Neural cell (in vitro differentiated cells): ENCODE data around the gene KRT6C. TPM values are rescaled to one million over a fixed set of nuclear protein-coding genes. Genes with fewer than 3 reads are reported as not detected.
"Not testable (repeated sequence)": the region's sequence is repeated elsewhere in the genome, so short reads cannot be mapped to it uniquely, and the experiment has no call there.

Experiments
- H2AFZ ChIP-seq: fragments of 200-600, 300-800 bp; sonication (generic), shearing (Covaris generic); 2 replicates; pipeline ENCODE4 v1.6.0; 2014; ENCODE audit warnings: low read depth, mild to moderate bottlenecking, antibody characterized with exemption, low read length, moderate library complexity
- H3F3A ChIP-seq: fragments of 200-600 bp; shearing (Covaris generic); 2 replicates; pipeline ENCODE4 v1.6.1; 2016; ENCODE audit warnings: mild to moderate bottlenecking, moderate library complexity, mixed read lengths, antibody characterized with exemption, low read length; ENCODE audit not compliant: insufficient read depth, poor library complexity, severe bottlenecking
- H3K27ac ChIP-seq: fragments of 200-600, 300-800 bp; sonication (generic), shearing (Covaris generic); 2 replicates; pipeline ENCODE4 v1.5.1; 2014; ENCODE audit warnings: mild to moderate bottlenecking, low read length, moderate library complexity
- H3K27me3 ChIP-seq: fragments of 300-800, 200-600 bp; sonication (generic), shearing (Covaris generic); 2 replicates; pipeline ENCODE4 v1.6.0; 2014; ENCODE audit warnings: mild to moderate bottlenecking, low read depth, low read length, moderate library complexity; ENCODE audit not compliant: insufficient read depth
- H3K36me3 ChIP-seq: fragments of 300-800, 200-600 bp; sonication (generic), shearing (Covaris generic); 2 replicates; pipeline ENCODE4 v1.5.1; 2014; ENCODE audit warnings: mild to moderate bottlenecking, antibody characterized with exemption, low read length, moderate library complexity; ENCODE audit not compliant: insufficient read depth
- H3K4me2 ChIP-seq: fragments of 300-800, 200-600 bp; sonication (generic), shearing (Covaris generic); 2 replicates; pipeline ENCODE4 v1.6.0; 2014; ENCODE audit warnings: mild to moderate bottlenecking, low read length
- H3K4me3 ChIP-seq: fragments of 300-800, 200-600 bp; sonication (generic), shearing (Covaris generic); 2 replicates; pipeline ENCODE4 v1.5.1; 2014; ENCODE audit warnings: mild to moderate bottlenecking, low read length, moderate library complexity
- H3K79me2 ChIP-seq: fragments of 200-600 bp; shearing (Covaris generic); replicated peaks from 2 replicates; pipeline ENCODE4 v1.6.0; 2014; ENCODE audit warnings: mild to moderate bottlenecking, low read length, moderate library complexity; ENCODE audit not compliant: insufficient read depth
- H3K9ac ChIP-seq: fragments of 300-800, 200-600 bp; sonication (generic), shearing (Covaris generic); 2 replicates; pipeline ENCODE4 v1.6.1; 2016; ENCODE audit warnings: mild to moderate bottlenecking, low read length, mixed read lengths
- H3K9me2 ChIP-seq: fragments of 200-600 bp; shearing (Covaris generic); 2 replicates; pipeline ENCODE4 v1.6.1; 2016; ENCODE audit warnings: mild to moderate bottlenecking, low read length, mixed read lengths; ENCODE audit not compliant: insufficient read depth
- H3K9me3 ChIP-seq: fragments of 200-600, 300-800 bp; sonication (generic), shearing (Covaris generic); 2 replicates; pipeline ENCODE4 v1.6.1; 2016; ENCODE audit warnings: mild to moderate bottlenecking, mixed run types, low read length, moderate library complexity, mixed read lengths
- H4K20me1 ChIP-seq: fragments of 200-600 bp; shearing (Covaris generic); 2 replicates; pipeline ENCODE4 v1.6.1; 2016; ENCODE audit warnings: mild to moderate bottlenecking, mixed run types; ENCODE audit not compliant: insufficient read depth
- CTCF ChIP-seq: fragments of 450-650 bp; IDR thresholded peaks from 2 replicates; pipeline ENCODE4 v1.5.1; 2014; ENCODE audit warnings: antibody characterized with exemption, mild to moderate bottlenecking, moderate library complexity; ENCODE audit not compliant: poor library complexity, severe bottlenecking
- EP300 ChIP-seq: fragments of 450-650 bp; conservative IDR thresholded peaks from 2 replicates; pipeline ENCODE4 v1.6.1; 2014; ENCODE audit warnings: antibody characterized with exemption, mild to moderate bottlenecking, moderate library complexity; ENCODE audit not compliant: poor library complexity, severe bottlenecking
- EZH2 ChIP-seq: fragments of 200-600, 300-800 bp; shearing (Covaris generic), sonication (generic); IDR thresholded peaks from 2 replicates; pipeline ENCODE4 v1.6.1; 2014; ENCODE audit warnings: antibody characterized with exemption, low read length, borderline replicate concordance, mild to moderate bottlenecking; ENCODE audit not compliant: insufficient read depth, poor library complexity, severe bottlenecking
- MXI1 ChIP-seq: fragments of 450-650 bp; conservative IDR thresholded peaks from 2 replicates; pipeline ENCODE4 v1.6.1; 2014; ENCODE audit warnings: antibody characterized with exemption, mild to moderate bottlenecking; ENCODE audit not compliant: poor library complexity, severe bottlenecking
- POLR2AphosphoS5 ChIP-seq: IDR thresholded peaks from 2 replicates; pipeline ENCODE4 v1.6.1; 2012
- RAD21 ChIP-seq: fragments of 450-650 bp; conservative IDR thresholded peaks from 2 replicates; pipeline ENCODE4 v1.6.1; 2014; ENCODE audit warnings: antibody characterized with exemption, mild to moderate bottlenecking, moderate library complexity
- REST ChIP-seq: IDR thresholded peaks from 2 replicates; pipeline ENCODE4 v1.6.1; 2012; ENCODE audit warnings: borderline replicate concordance
- SMC3 ChIP-seq: fragments of 450-650 bp; conservative IDR thresholded peaks from 2 replicates; pipeline ENCODE4 v1.6.1; 2014; ENCODE audit warnings: antibody characterized with exemption, mild to moderate bottlenecking, moderate library complexity; ENCODE audit not compliant: poor library complexity
- TAF1 ChIP-seq: IDR thresholded peaks from 2 replicates; pipeline ENCODE4 v1.6.1; 2012; ENCODE audit warnings: low read depth
- polyA plus RNA-seq: library from polyadenylated mRNA; depleted of rRNA; stranded (reverse); fragments of >200 nt; gene quantifications from 2 replicates; pipeline ENCODE4 v1.2.3, GENCODE V29; 2014

Gene KRT6C
- polyA plus RNA-seq, 1 donor from 2014 or later, result not detected

- H4K20me1 ChIP-seq, result no peaks in the 10 kb centered on the region
- H3K27ac ChIP-seq, result no peak within 1 kb of the TSS
- no peaks in the 10 kb centered on the region for H3K9me2 ChIP-seq
- H3K4me2 ChIP-seq, result no peak within 1 kb of the TSS
- no peak within 1 kb of the TSS for H2AFZ ChIP-seq
- H3K36me3 ChIP-seq, result no peaks in the 10 kb centered on the region
- no peak within 1 kb of the TSS for H3K9ac ChIP-seq
- no peaks in the 10 kb centered on the region for H3F3A ChIP-seq
- H3K9me3 ChIP-seq, result no peaks in the 10 kb centered on the region
- no peaks in the 10 kb centered on the region for H3K27me3 ChIP-seq
- no peak within 1 kb of the TSS for H3K4me3 ChIP-seq
- TF ChIP-seq RAD21, result no peak
- TF ChIP-seq EP300, result no peak
- TF ChIP-seq SMC3, result no peak
- TF ChIP-seq REST, result no peak
- TF ChIP-seq CTCF, result no peak
- TF ChIP-seq POLR2AphosphoS5, result no peak
- no peak for TF ChIP-seq EZH2
- TF ChIP-seq MXI1, result no peak
- TF ChIP-seq TAF1, result no peak
- no peaks in the 10 kb centered on the region for H3K79me2 ChIP-seq
Measured at GRCh38 chr12:52493172-52493571, 19.6 kb upstream of the KRT6C start, which contains the start of gene KRT6A. TSS of gene KRT6A (minus strand) at chr12:52493257. CDS start at chr12:52493188, 69 bp downstream.

- H3K79me2 ChIP-seq, H3K36me3 ChIP-seq, H4K20me1 ChIP-seq, H3K27ac ChIP-seq, H3K9me2 ChIP-seq, H2AFZ ChIP-seq, H3K4me3 ChIP-seq, H3K9me3 ChIP-seq, H3K27me3 ChIP-seq, H3K4me2 ChIP-seq, H3F3A ChIP-seq, H3K9ac ChIP-seq: not testable (repeated sequence)
Measured at GRCh38 chr12:52492405-52492804, 18.8 kb upstream of the KRT6C start.

GRCh38 chr12:52491495-52491894 lies 17.9 kb upstream of the KRT6C start:
- H3K27me3 ChIP-seq, H3K4me3 ChIP-seq, H4K20me1 ChIP-seq, H3K36me3 ChIP-seq, H3K9me3 ChIP-seq, H2AFZ ChIP-seq, H3F3A ChIP-seq, H3K27ac ChIP-seq, H3K4me2 ChIP-seq, H3K9ac ChIP-seq, H3K79me2 ChIP-seq, H3K9me2 ChIP-seq: not testable (repeated sequence)
